H1 (cell line): Measurements from ENCODE around the gene MIP. TPM values are rescaled to one million over a fixed set of nuclear protein-coding genes. Genes with fewer than 3 reads are reported as not detected.
A peak's percentile ranks its signal among the peaks of the same experiment; 100 is the strongest.

Experiments used
- ATF2 ChIP-seq: IDR thresholded peaks from 2 replicates; pipeline ENCODE4 v1.6.1; 2012; ENCODE audit warnings: low read length, inconsistent platforms
- BACH1 ChIP-seq: IDR thresholded peaks from 2 replicates; pipeline ENCODE4 v1.6.1; 2012; ENCODE audit warnings: low read length, improper control_type of control experiment
- CHD7 ChIP-seq: fragments of 300-600 bp; sonication (generic); IDR thresholded peaks from 2 replicates; pipeline ENCODE4 v1.7.1; 2012; ENCODE audit warnings: low read length, moderate library complexity, mild to moderate bottlenecking, inconsistent platforms; ENCODE audit not compliant: insufficient replicate concordance
- CTBP2 ChIP-seq: IDR thresholded peaks from 2 replicates; pipeline ENCODE4 v1.7.0; 2011; ENCODE audit warnings: borderline replicate concordance, mild to moderate bottlenecking, moderate library complexity, mixed read lengths, low read length; ENCODE audit not compliant: insufficient read depth, insufficient read length
- FOSL1 ChIP-seq: IDR thresholded peaks from 2 replicates; pipeline ENCODE4 v1.6.1; 2011; ENCODE audit warnings: mild to moderate bottlenecking, low read depth, low read length, moderate library complexity; ENCODE audit not compliant: insufficient read depth
- RAD21 ChIP-seq, 2 experiments: IDR thresholded peaks in 1 of 2; conservative IDR thresholded peaks in 1 of 2; 2 replicates each; pipeline ENCODE4 v1.6.1; 2011; ENCODE audit warnings: low read depth in 2 of 2, low read length in 2 of 2, improper control_type of control experiment in 1 of 2, inconsistent platforms in 1 of 2, mild to moderate bottlenecking in 1 of 2, moderate library complexity in 1 of 2
- SRF ChIP-seq: IDR thresholded peaks from 2 replicates; pipeline ENCODE4 v1.6.1; 2011; ENCODE audit warnings: mild to moderate bottlenecking, low read depth, low read length, moderate library complexity
- polyA plus RNA-seq, 7 experiments: library from polyadenylated mRNA; depleted of rRNA in 3 of 7; stranded (reverse) in 5 of 7; unstranded in 2 of 7; fragments of >200 nt in 5 of 7; fragments of 200-250 nt in 2 of 7; gene quantifications; 1 replicate in 5 of 7; 2 replicates in 1 of 7; 4 replicates in 1 of 7; pipeline versions ENCODE4 v1.2.1 to v1.2.3, GENCODE V29; 2011 to 2013; ENCODE audit warnings: missing spikeins in 2 of 7, mixed read lengths in 2 of 7
- total RNA-seq: library from RNA; stranded (reverse); fragmentation: NEBNext Ultra II Directional; extraction: Animal tissue kit (Norgen Biotek cat#: 25700); gene quantifications from 2 replicates; pipeline ENCODE4 v1.2.1, GENCODE V29; 2021

MIP gene
- total and polyA plus RNA-seq, 2 of the 8 experiments (the other 6 are each of a cell fraction or from before 2014, with no cell fraction given): 0.05 TPM; not detected in 1

- TF ChIP-seq CHD7 (no peak), RAD21 (IDR thresholded peaks at IDR 0.05 in 1 of 2, conservative IDR thresholded peaks at IDR 0.05 in 1 of 2; ENCODE audit: low read depth in 2 of 2, low read length in 2 of 2) (no peak), CTBP2 (no peak), SRF (no peak), ATF2 (no peak), FOSL1 (no peak), BACH1 (peak; percentile 13; the same call in 1 of the 2 replicates)
Measured at GRCh38 chr12:56488041-56488955, 33.8 kb upstream of the MIP start, which contains the start of gene GLS2 (continued).
